Neural progenitor cell (in vitro differentiated cells): ENCODE results near the gene VPS37D.

Experiments used
- CTCF ChIP-seq: fragments of 200-600 bp; sonication (generic); IDR thresholded peaks from 2 replicates; pipeline ENCODE4 v1.5.1; 2017; ENCODE audit warnings: antibody characterized with exemption, mild to moderate bottlenecking
- EZH2 ChIP-seq: fragments of 200-600 bp; sonication (generic); IDR thresholded peaks from 2 replicates; pipeline ENCODE4 v1.6.1; 2017; ENCODE audit warnings: antibody characterized with exemption, mild to moderate bottlenecking, moderate library complexity

DNA sequence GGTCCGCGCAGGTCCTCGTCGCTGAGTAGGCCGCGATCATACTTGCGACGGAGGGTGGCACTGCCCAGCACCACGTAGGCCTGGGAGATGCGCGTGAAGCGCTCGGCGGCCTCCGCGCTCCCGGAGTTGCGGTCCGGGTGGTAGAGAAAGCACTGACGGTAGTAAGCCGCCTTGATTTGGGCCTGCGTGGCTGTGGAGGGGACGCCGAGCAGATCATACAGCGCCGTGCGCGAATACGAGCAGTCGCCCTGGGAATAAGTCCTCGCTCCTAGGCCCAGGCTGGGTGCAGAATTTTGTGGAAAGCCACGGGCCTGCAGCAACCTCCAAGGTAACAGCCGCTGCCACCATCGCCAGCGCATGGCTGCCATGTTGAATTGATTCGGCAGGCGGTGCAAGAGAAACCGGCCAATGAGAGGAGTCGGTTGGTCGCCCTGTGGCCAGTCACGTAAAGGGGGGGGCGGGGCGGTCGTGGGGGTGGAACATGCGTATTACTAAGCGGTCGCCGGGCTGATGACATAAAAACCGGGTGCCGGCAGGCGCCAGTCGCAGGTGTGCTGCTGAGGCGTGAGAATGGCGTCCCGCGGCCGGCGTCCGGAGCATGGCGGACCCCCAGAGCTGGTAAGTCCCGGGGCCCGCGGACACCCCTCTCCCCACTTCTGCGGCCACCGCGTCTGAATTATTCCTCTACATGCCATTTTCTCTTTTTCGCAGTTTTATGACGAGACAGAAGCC is 15.6 kb downstream of the VPS37D start, which contains the start of the genes BUD23 and DNAJC30:
- no peak for TF ChIP-seq CTCF
- TF ChIP-seq EZH2 = peak; percentile 22
